ENCODE data around the gene CD47. TPM values are rescaled to one million over a fixed set of nuclear protein-coding genes. Genes with fewer than 3 reads are reported as not detected.

Gene CD47
- total and polyA plus RNA-seq, 2 of the 13 experiments (the other 11 are each of a cell fraction or from before 2014, with no cell fraction given), result 3.3 to 6.5 TPM

DNA sequence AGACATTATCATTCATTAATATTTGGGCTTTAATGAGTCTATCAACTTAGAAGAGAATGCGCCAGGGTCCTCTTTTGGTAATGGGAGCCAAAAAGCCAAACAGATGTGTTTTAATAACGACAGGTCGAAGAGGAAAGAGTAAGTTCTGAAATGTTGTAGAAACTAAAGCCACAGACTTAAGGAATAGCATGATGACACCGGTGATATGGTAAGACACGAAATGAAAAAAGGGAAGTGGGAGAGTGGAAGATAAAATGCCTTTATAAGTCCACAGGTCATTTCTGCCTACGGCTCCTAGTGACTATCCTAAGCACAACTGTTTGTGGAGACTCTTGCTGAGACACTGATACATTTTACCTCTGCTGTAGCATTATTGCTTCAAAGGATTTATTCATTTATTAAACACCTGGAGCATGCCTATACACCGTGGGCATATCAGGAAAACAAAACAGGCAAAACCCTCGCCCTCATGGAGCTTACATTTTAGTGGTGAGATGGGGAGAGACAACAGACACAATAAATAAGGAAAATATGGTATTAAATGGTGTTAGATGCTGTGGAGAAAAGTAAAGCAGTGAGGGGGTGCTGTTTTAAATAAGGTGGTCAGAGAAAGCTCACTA, 11.7 kb upstream of the CD47 start:
- BruUV-seq (replicated peaks), result no TSS peak
- H2AFZ ChIP-seq (ENCODE audit: low read length), result no peak overlapping the region
- no peak overlapping the region for H3K27ac ChIP-seq (ENCODE audit: extremely low read length, insufficient read depth, low read length)
- H4K20me1 ChIP-seq (ENCODE audit: insufficient read depth, low read length), result no peaks in the 10 kb centered on the region
- no peak for TF ChIP-seq MAFG (CRISPR knock-in tag; IDR thresholded peaks at IDR 0.05)
- no peak for TF ChIP-seq ZNF781 (CRISPR knock-in tag; IDR thresholded peaks at IDR 0.05; ENCODE audit: borderline replicate concordance, not compliant biosample characterization)
- TF ChIP-seq, protein P1, sequence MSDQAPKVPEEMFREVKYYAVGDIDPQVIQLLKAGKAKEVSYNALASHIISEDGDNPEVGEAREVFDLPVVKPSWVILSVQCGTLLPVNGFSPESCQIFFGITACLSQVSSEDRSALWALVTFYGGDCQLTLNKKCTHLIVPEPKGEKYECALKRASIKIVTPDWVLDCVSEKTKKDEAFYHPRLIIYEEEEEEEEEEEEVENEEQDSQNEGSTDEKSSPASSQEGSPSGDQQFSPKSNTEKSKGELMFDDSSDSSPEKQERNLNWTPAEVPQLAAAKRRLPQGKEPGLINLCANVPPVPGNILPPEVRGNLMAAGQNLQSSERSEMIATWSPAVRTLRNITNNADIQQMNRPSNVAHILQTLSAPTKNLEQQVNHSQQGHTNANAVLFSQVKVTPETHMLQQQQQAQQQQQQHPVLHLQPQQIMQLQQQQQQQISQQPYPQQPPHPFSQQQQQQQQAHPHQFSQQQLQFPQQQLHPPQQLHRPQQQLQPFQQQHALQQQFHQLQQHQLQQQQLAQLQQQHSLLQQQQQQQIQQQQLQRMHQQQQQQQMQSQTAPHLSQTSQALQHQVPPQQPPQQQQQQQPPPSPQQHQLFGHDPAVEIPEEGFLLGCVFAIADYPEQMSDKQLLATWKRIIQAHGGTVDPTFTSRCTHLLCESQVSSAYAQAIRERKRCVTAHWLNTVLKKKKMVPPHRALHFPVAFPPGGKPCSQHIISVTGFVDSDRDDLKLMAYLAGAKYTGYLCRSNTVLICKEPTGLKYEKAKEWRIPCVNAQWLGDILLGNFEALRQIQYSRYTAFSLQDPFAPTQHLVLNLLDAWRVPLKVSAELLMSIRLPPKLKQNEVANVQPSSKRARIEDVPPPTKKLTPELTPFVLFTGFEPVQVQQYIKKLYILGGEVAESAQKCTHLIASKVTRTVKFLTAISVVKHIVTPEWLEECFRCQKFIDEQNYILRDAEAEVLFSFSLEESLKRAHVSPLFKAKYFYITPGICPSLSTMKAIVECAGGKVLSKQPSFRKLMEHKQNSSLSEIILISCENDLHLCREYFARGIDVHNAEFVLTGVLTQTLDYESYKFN (CRISPR knock-in tag; conservative IDR thresholded peaks at IDR 0.05), result no peak
- no peak for TF ChIP-seq REXO4 (CRISPR knock-in tag; IDR thresholded peaks at IDR 0.05; ENCODE audit: borderline replicate concordance)
- TF ChIP-seq SMAD1 (CRISPR knock-in tag; IDR thresholded peaks at IDR 0.05; ENCODE audit: borderline replicate concordance, low read depth), result no peak
- TF ChIP-seq ZNF788 (CRISPR knock-in tag; IDR thresholded peaks at IDR 0.05; ENCODE audit: borderline replicate concordance), result no peak
- TF ChIP-seq MBD4 (IDR thresholded peaks at IDR 0.05; ENCODE audit: borderline replicate concordance, low read length), result no peak
- TF ChIP-seq HCFC1 (IDR thresholded peaks at IDR 0.05; ENCODE audit: low read depth, low read length), result no peak
- TF ChIP-seq ZNF777 (CRISPR knock-in tag; IDR thresholded peaks at IDR 0.05), result no peak
- no peak for TF ChIP-seq GABPA (IDR thresholded peaks at IDR 0.05; ENCODE audit: low read depth, low read length)
- no peak for TF ChIP-seq GABPA (CRISPR knock-in tag; IDR thresholded peaks at IDR 0.05; ENCODE audit: low read depth)
- no peak for TF ChIP-seq ZFP62 (CRISPR knock-in tag; IDR thresholded peaks at IDR 0.05)
- TF ChIP-seq SP5 (CRISPR knock-in tag; IDR thresholded peaks at IDR 0.05; ENCODE audit: borderline replicate concordance, low read depth), result no peak
- no peak overlapping the region for H3K9ac ChIP-seq (ENCODE audit: insufficient read depth, low read depth, low read length)
- no peaks in the 10 kb centered on the region for H3K79me2 ChIP-seq (ENCODE audit: insufficient read depth, low read length)
- in situ Hi-C loops (cut with HindIII; ENCODE audit: extremely low pct_ligation_motif_present, low pct_unique_long_range_greater_than_20kb), result no loop called here
- DNase-seq (ENCODE audit: low spot score) (no peak), FAIRE-seq (no peak), ATAC-seq (no peak)
- H3K9me3 ChIP-seq (ENCODE audit: low read length), result no peaks in the 10 kb centered on the region
- H3K4me2 ChIP-seq (ENCODE audit: low read depth, low read length), result peak overlapping the region; percentile 38; the same call in 1 of the 2 replicates
- peaks cover 20% of the 10 kb centered on the region for H3K4me1 ChIP-seq (ENCODE audit: insufficient read depth, low read length)
- ChIA-PET POLR2A (no interaction called here), CTCF (ENCODE audit: low intra/inter-chr PET ratio, low total read pairs) (no interaction called here)
- 75% methylated on average over 8 of the region's 8 CpGs for WGBS (ENCODE audit: low lambda C conversion rate)
- peaks cover 0 to 18% of the 10 kb centered on the region in 2 experiments; a peak in 2 of 5 replicates for H3K27me3 ChIP-seq (ENCODE audit: control insufficient read depth in 1 of 2, insufficient read depth in 2 of 2, low read length in 2 of 2)
- no peaks in the 10 kb centered on the region for H3K36me3 ChIP-seq (replicated peaks in 1 of 2; ENCODE audit: control insufficient read depth in 1 of 2, insufficient read depth in 2 of 2, low read length in 2 of 2)
- no peak overlapping the region for H3K4me3 ChIP-seq (replicated peaks in 1 of 3; ENCODE audit: insufficient read depth in 1 of 3, low read depth in 2 of 3, low read length in 3 of 3)
- intact Hi-C loops (cut with micrococcal nuclease; ENCODE audit: unreplicated experiment), result no loop called here
